Mesenchymal stem cell (in vitro differentiated cells and primary cell): ENCODE data around the gene SOHLH1.

Source experiments
- DNase-seq: peaks from one replicate; pipeline ENCODE4 v3.0.0-alpha.2; 2013
- H2AFZ ChIP-seq: one replicate; pipeline ENCODE4 v1.6.1; 2013; ENCODE audit warnings: low read depth, mild to moderate bottlenecking, control low read depth, inconsistent platforms, low read length, moderate library complexity
- H2AK5ac ChIP-seq: 2 replicates; pipeline ENCODE4 v1.6.1; 2013; ENCODE audit warnings: low read length, moderate library complexity, mild to moderate bottlenecking, inconsistent platforms; ENCODE audit not compliant: severe bottlenecking
- H2BK120ac ChIP-seq: one replicate; pipeline ENCODE4 v1.6.1; 2013; ENCODE audit warnings: low read depth, mild to moderate bottlenecking, inconsistent platforms, low read length, moderate library complexity
- H2BK12ac ChIP-seq, 2 experiments: one replicate each; pipeline ENCODE4 v1.6.1; 2013; ENCODE audit warnings: inconsistent platforms in 2 of 2, low read length in 2 of 2, mild to moderate bottlenecking in 2 of 2, moderate library complexity in 2 of 2, control low read depth in 1 of 2
- H2BK15ac ChIP-seq: one replicate; pipeline ENCODE4 v1.6.1; 2013; ENCODE audit warnings: mild to moderate bottlenecking, low read depth, inconsistent platforms; ENCODE audit not compliant: poor library complexity, severe bottlenecking
- H2BK5ac ChIP-seq: 2 replicates; pipeline ENCODE4 v1.6.1; 2013; ENCODE audit warnings: low read depth, mild to moderate bottlenecking, low read length, control low read depth, inconsistent platforms; ENCODE audit not compliant: poor library complexity, severe bottlenecking
- H3K14ac ChIP-seq, 2 experiments: one replicate each; pipeline ENCODE4 v1.6.1; 2013; ENCODE audit warnings: inconsistent platforms in 2 of 2, low read length in 2 of 2, control low read depth in 1 of 2, mild to moderate bottlenecking in 1 of 2, moderate library complexity in 1 of 2
- H3K18ac ChIP-seq, 2 experiments: one replicate each; pipeline ENCODE4 v1.6.1; 2013; ENCODE audit warnings: inconsistent platforms in 2 of 2, low read length in 2 of 2, control low read depth in 1 of 2, low read depth in 1 of 2, mild to moderate bottlenecking in 1 of 2
- H3K23ac ChIP-seq, 2 experiments: one replicate each; pipeline ENCODE4 v1.6.1; 2013; ENCODE audit warnings: inconsistent platforms in 2 of 2, low read length in 2 of 2, mild to moderate bottlenecking in 2 of 2, moderate library complexity in 2 of 2, control low read depth in 1 of 2
- H3K27ac ChIP-seq: 2 replicates; pipeline ENCODE4 v1.5.1; 2013; ENCODE audit warnings: mild to moderate bottlenecking, moderate library complexity, low read length, control low read depth, inconsistent platforms; ENCODE audit not compliant: poor library complexity, severe bottlenecking
- H3K27me3 ChIP-seq, 2 experiments: 2 replicates each; pipeline versions ENCODE4 v1.6.1 to v1.7.0; 2013; ENCODE audit warnings: low read length in 2 of 2, mild to moderate bottlenecking in 2 of 2, moderate library complexity in 2 of 2, control low read depth in 1 of 2, inconsistent platforms in 1 of 2; ENCODE audit not compliant: control insufficient read depth in 1 of 2, insufficient read depth in 1 of 2
- H3K36me3 ChIP-seq, 2 experiments: 2 replicates each; pipeline versions ENCODE4 v1.6.1 to v1.7.0; 2013; ENCODE audit warnings: low read length in 2 of 2, control low read depth in 1 of 2, inconsistent platforms in 1 of 2, low read depth in 1 of 2, mild to moderate bottlenecking in 1 of 2; ENCODE audit not compliant: insufficient read depth in 2 of 2, control insufficient read depth in 1 of 2
- H3K4ac ChIP-seq, 2 experiments: one replicate each; pipeline ENCODE4 v1.6.1; 2013; ENCODE audit warnings: inconsistent platforms in 2 of 2, low read length in 2 of 2, mild to moderate bottlenecking in 2 of 2, moderate library complexity in 2 of 2, control low read depth in 1 of 2, low read depth in 1 of 2
- H3K4me1 ChIP-seq: 2 replicates; pipeline ENCODE4 v1.6.1; 2013; ENCODE audit warnings: low read depth, low read length, control low read depth; ENCODE audit not compliant: control insufficient read depth, insufficient read depth
- H3K4me2 ChIP-seq: 2 replicates; pipeline ENCODE4 v1.6.1; 2013; ENCODE audit warnings: low read length, mild to moderate bottlenecking, inconsistent platforms; ENCODE audit not compliant: poor library complexity, severe bottlenecking
- H3K4me3 ChIP-seq, 2 experiments: 2 replicates each; pipeline versions ENCODE4 v1.5.1 to v1.7.0; 2013; ENCODE audit warnings: low read length in 2 of 2, mild to moderate bottlenecking in 2 of 2, control low read depth in 1 of 2, low read depth in 1 of 2; ENCODE audit not compliant: insufficient read depth in 1 of 2
- H3K79me1 ChIP-seq: replicated peaks from 2 replicates; pipeline ENCODE4 v1.6.1; 2013; ENCODE audit warnings: mild to moderate bottlenecking, control low read depth, low read length, inconsistent platforms; ENCODE audit not compliant: poor library complexity, severe bottlenecking
- H3K9ac ChIP-seq: 2 replicates; pipeline ENCODE4 v1.7.0; 2013; ENCODE audit warnings: mild to moderate bottlenecking, low read length, moderate library complexity
- H3K9me3 ChIP-seq: 2 replicates; pipeline ENCODE4 v1.7.0; 2013; ENCODE audit warnings: mild to moderate bottlenecking, low read length; ENCODE audit not compliant: control insufficient read depth
- H4K8ac ChIP-seq: one replicate; pipeline ENCODE4 v1.6.1; 2013; ENCODE audit warnings: inconsistent platforms, mild to moderate bottlenecking, low read length, moderate library complexity
- H4K91ac ChIP-seq: one replicate; pipeline ENCODE4 v1.6.1; 2013; ENCODE audit warnings: mild to moderate bottlenecking, low read length, inconsistent platforms
- WGBS: methylation state at CpG from one replicate; pipeline ENCODE4 v1.1.7; 2013; ENCODE audit warnings: mixed read lengths; 5-methylcytosine and 5-hydroxymethylcytosine counted together

SOHLH1 gene

DNA sequence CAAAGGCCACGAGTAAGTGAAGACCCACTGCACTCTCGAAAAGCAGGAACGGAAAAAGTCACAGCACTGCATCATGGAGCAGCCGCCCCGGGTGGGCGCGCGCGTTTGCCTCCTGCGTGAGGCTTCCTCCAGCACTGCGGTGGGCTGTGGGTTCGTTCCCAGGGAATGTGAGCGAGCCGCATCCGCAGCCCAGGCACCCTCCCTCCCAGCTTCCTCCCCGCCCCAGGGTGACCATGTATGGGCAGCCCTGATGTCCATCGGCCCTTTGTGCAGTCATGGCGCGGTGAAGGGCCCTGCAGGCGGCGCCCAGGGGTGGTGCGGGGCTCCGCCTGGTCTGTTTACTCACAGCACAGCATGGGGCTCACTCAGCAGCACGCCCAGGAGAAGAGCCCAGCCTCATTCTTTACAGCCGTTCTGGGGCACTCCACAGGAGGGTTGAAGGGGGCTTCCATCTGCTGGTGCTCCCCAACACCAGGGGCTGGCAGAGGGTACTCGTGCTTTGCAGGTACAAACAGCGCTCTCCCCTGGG is 35.4 kb upstream of the SOHLH1 start:
- Histone ChIP-seq H3K4me2 (no peak overlapping the region), H2BK5ac (no peak overlapping the region), H3K14ac (no peak overlapping the region), H2AFZ (no peak overlapping the region), H3K36me3 (no peaks in the 10 kb centered on the region), H3K23ac (no peak overlapping the region), H2BK120ac (no peak overlapping the region), H3K4me1 (no peaks in the 10 kb centered on the region), H3K27ac (no peak overlapping the region), H4K8ac (no peak overlapping the region), H3K9ac (no peak overlapping the region), H3K18ac (no peak overlapping the region), H2BK15ac (no peak overlapping the region), H3K27me3 (peaks cover 29 to 45% of the 10 kb centered on the region in 2 experiments), H3K9me3 (peaks cover 6% of the 10 kb centered on the region), H3K4me3 (no peak overlapping the region), H3K4ac (no peak overlapping the region), H2AK5ac (no peak overlapping the region), H2BK12ac (no peak overlapping the region), H4K91ac (no peak overlapping the region), H3K79me1 (no peaks in the 10 kb centered on the region)
- 89% methylated on average over 27 of the region's 27 CpGs for WGBS
- no peak for DNase-seq

DNA sequence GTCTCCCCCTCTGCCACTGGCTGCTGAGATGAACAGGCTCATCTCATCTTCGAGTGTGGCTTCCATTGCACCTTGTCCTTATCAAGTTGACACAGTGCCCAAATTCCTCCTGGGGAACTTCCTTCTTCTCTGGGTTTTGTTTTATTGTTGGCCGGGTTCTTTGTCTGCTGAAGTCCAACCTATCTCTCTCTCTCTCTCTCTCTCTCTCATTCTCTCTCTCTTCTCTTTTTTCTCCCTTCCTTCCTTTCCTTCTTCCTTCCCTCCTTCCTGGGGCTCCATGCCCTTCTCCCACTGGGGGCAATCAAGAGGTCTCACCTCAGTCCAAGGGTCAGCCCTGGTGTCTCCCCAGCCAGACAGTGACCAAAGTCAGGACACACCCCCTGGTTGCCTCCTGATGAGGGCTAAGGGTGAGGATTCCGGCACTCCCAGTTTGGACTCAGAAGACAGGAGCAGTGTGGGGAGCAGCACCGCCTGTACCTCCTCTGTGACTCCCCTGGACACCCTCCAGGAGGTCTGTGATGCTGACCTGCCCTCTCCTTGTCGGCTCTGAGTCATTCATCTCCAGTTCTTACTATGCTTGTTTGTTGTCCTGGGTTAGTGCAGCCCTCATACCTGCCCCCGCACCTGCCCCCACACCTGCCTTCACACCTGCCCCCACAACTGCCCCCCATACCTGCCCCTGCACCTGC is 33.4 kb upstream of the SOHLH1 start:
- no peaks in the 10 kb centered on the region for H3K36me3 ChIP-seq
- peaks cover 26 to 50% of the 10 kb centered on the region in 2 experiments for H3K27me3 ChIP-seq
- no peak overlapping the region for H3K23ac ChIP-seq
- H3K4ac ChIP-seq: no peak overlapping the region
- no peak overlapping the region for H3K27ac ChIP-seq
- no peak overlapping the region for H3K4me2 ChIP-seq
- no peak overlapping the region for H3K4me3 ChIP-seq
- WGBS: 81% methylated on average over 5 of the region's 6 CpGs
- peaks cover 6% of the 10 kb centered on the region for H3K9me3 ChIP-seq
- no peak overlapping the region for H4K8ac ChIP-seq
- no peaks in the 10 kb centered on the region for H3K4me1 ChIP-seq
- H4K91ac ChIP-seq: no peak overlapping the region
- H3K9ac ChIP-seq: no peak overlapping the region
- H2BK12ac ChIP-seq: no peak overlapping the region
- no peak for DNase-seq
- no peak overlapping the region for H2AFZ ChIP-seq
- no peak overlapping the region for H3K14ac ChIP-seq
- H2BK120ac ChIP-seq: no peak overlapping the region
- no peak overlapping the region for H3K18ac ChIP-seq
- H2BK15ac ChIP-seq: no peak overlapping the region
- no peaks in the 10 kb centered on the region for H3K79me1 ChIP-seq
- H2AK5ac ChIP-seq: no peak overlapping the region
- no peak overlapping the region for H2BK5ac ChIP-seq

DNA sequence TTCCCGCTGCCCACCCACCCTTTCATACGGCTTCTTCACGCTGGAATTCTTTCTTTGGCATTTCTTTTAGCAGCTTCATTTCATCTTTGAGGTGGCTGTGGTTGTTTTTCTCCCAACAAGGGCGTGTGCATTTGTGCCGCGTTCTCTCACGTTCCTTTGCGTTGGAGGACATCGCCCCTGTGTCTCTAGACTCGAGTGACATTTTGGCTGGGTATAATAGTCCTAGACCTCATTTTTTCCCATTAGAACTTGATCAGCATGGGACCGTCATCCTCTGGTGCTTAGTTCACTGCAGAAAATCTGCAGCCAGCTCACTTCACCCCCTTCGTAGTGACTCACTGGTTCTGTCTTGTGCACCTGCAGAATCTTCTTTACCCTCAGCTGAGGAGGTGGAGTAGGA is 32.2 kb upstream of the SOHLH1 start:
- H3K4ac ChIP-seq: no peak overlapping the region
- H2AFZ ChIP-seq: no peak overlapping the region
- H3K4me3 ChIP-seq: no peak overlapping the region
- H4K8ac ChIP-seq: no peak overlapping the region
- no peaks in the 10 kb centered on the region for H3K79me1 ChIP-seq
- no peaks in the 10 kb centered on the region for H3K4me1 ChIP-seq
- no peak overlapping the region for H2BK120ac ChIP-seq
- H3K27ac ChIP-seq: no peak overlapping the region
- H3K9ac ChIP-seq: no peak overlapping the region
- no peak overlapping the region for H3K14ac ChIP-seq
- no peak for DNase-seq
- no peak overlapping the region for H3K4me2 ChIP-seq
- peaks cover 16 to 50% of the 10 kb centered on the region in 2 experiments for H3K27me3 ChIP-seq
- H3K36me3 ChIP-seq: no peaks in the 10 kb centered on the region
- 93% methylated on average over 12 of the region's 12 CpGs for WGBS
- H2BK15ac ChIP-seq: no peak overlapping the region
- H2AK5ac ChIP-seq: no peak overlapping the region
- peaks cover 6% of the 10 kb centered on the region for H3K9me3 ChIP-seq
- no peak overlapping the region for H3K18ac ChIP-seq
- H2BK12ac ChIP-seq: no peak overlapping the region
- no peak overlapping the region for H4K91ac ChIP-seq
- H3K23ac ChIP-seq: no peak overlapping the region
- no peak overlapping the region for H2BK5ac ChIP-seq

DNA sequence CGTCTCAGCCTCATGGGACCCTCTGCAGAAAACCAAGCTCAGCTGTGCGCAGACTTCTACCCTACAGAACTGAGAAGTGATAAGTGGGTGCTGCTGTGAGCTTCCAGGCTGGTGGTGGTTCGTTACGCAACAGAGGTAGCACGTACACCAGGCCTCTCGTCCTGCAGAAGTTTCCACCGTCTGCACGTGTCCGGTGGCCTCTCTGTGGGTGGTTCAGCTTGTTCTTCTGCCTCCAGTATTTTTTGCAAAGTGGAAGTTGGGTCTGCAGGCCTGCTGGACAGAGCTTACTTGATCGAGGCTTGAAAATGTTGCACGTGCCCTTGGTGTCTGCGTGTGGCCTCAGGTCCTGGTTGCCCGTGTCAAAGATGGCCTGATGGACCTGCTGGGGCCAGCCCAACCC is 30.2 kb upstream of the SOHLH1 start:
- no peak overlapping the region for H3K27ac ChIP-seq
- no peaks in the 10 kb centered on the region for H3K79me1 ChIP-seq
- H2BK15ac ChIP-seq: no peak overlapping the region
- no peak overlapping the region for H3K4me2 ChIP-seq
- no peak overlapping the region for H4K8ac ChIP-seq
- H3K9me3 ChIP-seq: peaks cover 6% of the 10 kb centered on the region
- no peak overlapping the region for H2AK5ac ChIP-seq
- no peak overlapping the region for H3K4ac ChIP-seq
- no peak overlapping the region for H2BK12ac ChIP-seq
- no peak overlapping the region for H3K9ac ChIP-seq
- no peak overlapping the region for H3K23ac ChIP-seq
- no peak overlapping the region for H2AFZ ChIP-seq
- no peak overlapping the region for H3K4me3 ChIP-seq
- no peak overlapping the region for H3K14ac ChIP-seq
- no peaks in the 10 kb centered on the region for H3K36me3 ChIP-seq
- no peak overlapping the region for H4K91ac ChIP-seq
- no peaks in the 10 kb centered on the region for H3K4me1 ChIP-seq
- no peak overlapping the region for H2BK5ac ChIP-seq
- DNase-seq: no peak
- WGBS: 92% methylated on average over 13 of the region's 13 CpGs
- H2BK120ac ChIP-seq: no peak overlapping the region
- no peak overlapping the region for H3K18ac ChIP-seq
- peaks cover 0 to 41% of the 10 kb centered on the region in 2 experiments for H3K27me3 ChIP-seq
